Activated naive CD8-positive, alpha-beta T cell (primary cell): Measurements from ENCODE around the gene ATPAF1.
"Not testable (repeated sequence)": the region's sequence is repeated elsewhere in the genome, so short reads cannot be mapped to it uniquely, and the experiment has no call there.

Source experiments
- H3K27ac Mint-ChIP-seq: one replicate; pipeline ENCODE4 v1.8.0; 2021; ENCODE audit warnings: mixed read lengths
- H3K27me3 Mint-ChIP-seq: one replicate; pipeline ENCODE4 v1.8.0; 2021; ENCODE audit warnings: mixed read lengths
- H3K36me3 Mint-ChIP-seq: one replicate; pipeline ENCODE4 v1.8.0; 2021; ENCODE audit warnings: mixed read lengths
- H3K4me1 Mint-ChIP-seq: one replicate; pipeline ENCODE4 v1.8.0; 2021; ENCODE audit warnings: low read depth, mixed read lengths
- H3K4me3 Mint-ChIP-seq: one replicate; pipeline ENCODE4 v1.8.0; 2021; ENCODE audit warnings: mild to moderate bottlenecking, mixed read lengths
- H3K9me3 Mint-ChIP-seq: one replicate; pipeline ENCODE4 v1.8.0; 2021; ENCODE audit warnings: low read depth, mixed read lengths

ATPAF1 gene

GRCh38 chr1:46665983-46666382, 2.2 kb downstream of the ATPAF1 start:
- H3K4me1 Mint-ChIP-seq = peaks cover 18% of the 10 kb centered on the region
- H3K4me3 Mint-ChIP-seq = peak overlapping the region; percentile 90
- no peaks in the 10 kb centered on the region for H3K27me3 Mint-ChIP-seq
- no peak overlapping the region for H3K27ac Mint-ChIP-seq
- H3K36me3 Mint-ChIP-seq = no peaks in the 10 kb centered on the region
- no peaks in the 10 kb centered on the region for H3K9me3 Mint-ChIP-seq

- not testable (repeated sequence) for H3K36me3 Mint-ChIP-seq, H3K27ac Mint-ChIP-seq, H3K9me3 Mint-ChIP-seq, H3K27me3 Mint-ChIP-seq, H3K4me3 Mint-ChIP-seq
- peaks cover 22% of the 10 kb centered on the region for H3K4me1 Mint-ChIP-seq
Observed at GRCh38 chr1:46662919-46663318, 5.2 kb downstream of the ATPAF1 start.

DNA sequence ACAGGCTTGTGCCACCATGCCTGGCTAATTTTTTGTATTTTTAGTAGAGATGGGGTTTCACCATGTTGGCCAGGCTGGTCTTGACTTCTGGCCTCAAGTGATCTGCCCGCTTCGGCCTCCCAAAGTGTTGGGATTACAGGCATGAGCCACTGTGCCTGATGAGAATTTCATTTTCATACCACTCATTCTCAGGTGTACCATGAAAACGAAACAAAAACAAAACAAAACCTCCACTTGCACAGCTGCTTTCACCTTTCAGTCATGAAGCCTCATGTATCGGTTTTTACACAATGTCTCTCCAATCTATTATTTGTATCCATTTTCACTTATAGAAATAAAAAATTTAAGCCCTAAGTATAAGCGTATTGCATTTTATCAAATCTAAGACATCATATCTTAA, 8.0 kb downstream of the ATPAF1 start:
- not testable (repeated sequence) for H3K4me3 Mint-ChIP-seq, H3K27me3 Mint-ChIP-seq, H3K9me3 Mint-ChIP-seq, H3K4me1 Mint-ChIP-seq, H3K27ac Mint-ChIP-seq
- H3K36me3 Mint-ChIP-seq = peaks cover 14% of the 10 kb centered on the region

DNA sequence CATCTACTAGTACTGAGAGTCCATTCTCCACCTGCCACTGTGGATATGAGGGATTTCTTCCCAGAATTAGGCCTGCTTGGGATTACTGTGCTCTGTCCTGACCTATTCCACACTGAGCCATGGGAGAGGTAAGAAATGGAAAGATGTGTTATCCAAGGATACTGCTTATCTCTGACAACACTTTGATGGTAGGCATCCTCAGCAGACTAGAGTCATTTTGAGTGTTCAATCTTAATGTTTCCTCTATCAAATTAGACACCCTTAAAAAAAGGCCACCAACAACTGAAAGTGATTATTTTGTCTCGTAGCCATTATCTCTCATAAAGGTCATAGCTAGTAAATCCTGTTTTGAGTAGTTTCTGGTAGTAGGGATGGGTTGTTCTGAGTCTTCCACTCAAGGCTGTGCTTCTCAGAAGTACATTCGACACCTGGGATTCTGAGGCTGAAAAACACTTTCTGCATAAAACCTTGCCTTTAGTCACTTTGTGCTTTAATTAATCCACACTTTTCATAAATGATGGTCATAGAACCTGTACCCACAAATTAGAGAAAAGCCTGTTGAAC, 8.8 kb downstream of the ATPAF1 start:
- H3K27me3 Mint-ChIP-seq = no peaks in the 10 kb centered on the region
- no peak overlapping the region for H3K4me3 Mint-ChIP-seq
- H3K9me3 Mint-ChIP-seq = peaks cover 6% of the 10 kb centered on the region
- no peak overlapping the region for H3K27ac Mint-ChIP-seq
- H3K36me3 Mint-ChIP-seq = peaks cover 20% of the 10 kb centered on the region
- H3K4me1 Mint-ChIP-seq = peaks cover 8% of the 10 kb centered on the region

GRCh38 chr1:46657775-46658174, 10.4 kb downstream of the ATPAF1 start:
- Mint-ChIP-seq H3K36me3 (peaks cover 25% of the 10 kb centered on the region), H3K9me3 (peaks cover 6% of the 10 kb centered on the region), H3K27ac (no peak overlapping the region), H3K27me3 (no peaks in the 10 kb centered on the region), H3K4me3 (no peak overlapping the region), H3K4me1 (peaks cover 6% of the 10 kb centered on the region)

GRCh38 chr1:46656643-46657042, 11.5 kb downstream of the ATPAF1 start:
- Mint-ChIP-seq H3K36me3 (peaks cover 30% of the 10 kb centered on the region), H3K4me1 (peaks cover 6% of the 10 kb centered on the region), H3K4me3 (no peak overlapping the region), H3K27me3 (no peaks in the 10 kb centered on the region), H3K9me3 (peaks cover 6% of the 10 kb centered on the region), H3K27ac (no peak overlapping the region)

DNA sequence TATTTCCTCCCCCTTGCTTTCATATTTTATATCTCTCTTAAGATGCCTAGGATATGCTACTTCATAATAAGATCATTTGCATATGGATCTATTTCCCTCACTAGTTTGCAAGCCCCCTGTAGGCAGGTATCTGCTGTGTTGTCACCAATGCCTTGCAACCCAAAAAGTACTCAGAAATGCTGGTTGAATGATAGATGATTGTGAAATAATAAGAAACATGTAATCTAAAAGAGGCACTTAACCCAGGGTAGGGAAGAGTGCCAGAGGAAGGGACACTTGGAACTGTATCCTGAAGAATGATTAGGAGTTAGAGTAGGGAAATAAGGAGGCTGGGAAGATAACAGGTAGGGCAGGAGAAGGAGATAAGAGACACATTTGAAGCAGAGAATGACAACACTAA, 12.3 kb downstream of the ATPAF1 start:
- peaks cover 6% of the 10 kb centered on the region for H3K4me1 Mint-ChIP-seq
- no peak overlapping the region for H3K4me3 Mint-ChIP-seq
- H3K27me3 Mint-ChIP-seq = no peaks in the 10 kb centered on the region
- peaks cover 30% of the 10 kb centered on the region for H3K36me3 Mint-ChIP-seq
- H3K9me3 Mint-ChIP-seq = peaks cover 6% of the 10 kb centered on the region
- no peak overlapping the region for H3K27ac Mint-ChIP-seq

- H3K36me3 Mint-ChIP-seq = peaks cover 35% of the 10 kb centered on the region
- H3K4me3 Mint-ChIP-seq, H3K9me3 Mint-ChIP-seq, H3K4me1 Mint-ChIP-seq, H3K27me3 Mint-ChIP-seq, H3K27ac Mint-ChIP-seq: not testable (repeated sequence)
Observed at GRCh38 chr1:46654698-46655097, 13.5 kb downstream of the ATPAF1 start.

DNA sequence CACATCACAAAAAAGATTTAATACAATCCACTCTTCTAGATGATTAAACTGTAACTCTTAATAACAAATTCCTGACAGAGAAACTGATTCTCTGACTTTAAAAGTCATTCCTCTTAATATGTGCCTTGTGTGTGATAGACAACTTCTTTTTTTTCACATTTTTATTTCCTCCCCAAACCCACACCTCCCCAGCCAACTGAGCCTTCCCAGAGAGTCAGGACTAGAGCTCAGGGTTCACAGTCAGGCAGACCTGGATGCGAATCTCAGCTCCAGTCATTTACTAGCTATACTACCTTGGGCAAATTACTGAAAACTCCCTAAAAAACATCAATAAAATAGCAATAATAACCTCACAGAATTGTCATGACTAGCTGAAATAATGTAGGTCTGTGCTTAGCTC, 14.2 kb downstream of the ATPAF1 start:
- H3K27ac Mint-ChIP-seq = no peak overlapping the region
- peaks cover 36% of the 10 kb centered on the region for H3K36me3 Mint-ChIP-seq

DNA sequence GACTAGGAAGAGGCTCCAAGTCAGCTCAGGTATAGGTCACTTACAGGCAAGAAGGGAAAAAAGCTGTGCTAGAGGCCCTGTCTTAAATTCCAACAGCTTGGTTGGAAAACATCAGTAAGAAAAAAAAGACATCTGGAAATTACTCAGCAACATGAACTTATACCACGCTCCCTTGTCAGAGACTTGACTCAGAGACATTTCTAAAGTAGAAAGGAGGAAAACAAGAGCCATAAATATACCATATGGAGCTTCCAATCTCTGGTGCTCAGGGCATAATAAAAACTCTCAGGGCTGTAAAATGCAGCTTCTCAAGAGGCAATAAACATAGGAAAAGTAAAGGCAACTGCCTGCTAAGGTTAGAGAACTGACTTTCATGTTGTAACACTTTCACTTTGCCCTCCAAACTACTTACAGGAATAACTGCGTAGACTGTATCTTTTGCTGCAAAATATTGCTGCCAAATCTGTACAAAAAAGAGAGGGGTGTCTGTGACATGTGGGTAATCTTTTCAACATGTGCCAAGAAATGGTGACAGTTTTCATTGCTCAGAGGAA, 14.7 kb downstream of the ATPAF1 start:
- H3K4me1 Mint-ChIP-seq = peaks cover 3% of the 10 kb centered on the region
- H3K27me3 Mint-ChIP-seq = no peaks in the 10 kb centered on the region
- peaks cover 10% of the 10 kb centered on the region for H3K9me3 Mint-ChIP-seq
- peaks cover 36% of the 10 kb centered on the region for H3K36me3 Mint-ChIP-seq
- no peak overlapping the region for H3K27ac Mint-ChIP-seq
- no peak overlapping the region for H3K4me3 Mint-ChIP-seq

More for the DNA sequence above, 14.2 kb downstream of the ATPAF1 start:
- H3K9me3 Mint-ChIP-seq = peaks cover 10% of the 10 kb centered on the region
- no peak overlapping the region for H3K4me3 Mint-ChIP-seq
- peaks cover 3% of the 10 kb centered on the region for H3K4me1 Mint-ChIP-seq
- no peaks in the 10 kb centered on the region for H3K27me3 Mint-ChIP-seq

DNA sequence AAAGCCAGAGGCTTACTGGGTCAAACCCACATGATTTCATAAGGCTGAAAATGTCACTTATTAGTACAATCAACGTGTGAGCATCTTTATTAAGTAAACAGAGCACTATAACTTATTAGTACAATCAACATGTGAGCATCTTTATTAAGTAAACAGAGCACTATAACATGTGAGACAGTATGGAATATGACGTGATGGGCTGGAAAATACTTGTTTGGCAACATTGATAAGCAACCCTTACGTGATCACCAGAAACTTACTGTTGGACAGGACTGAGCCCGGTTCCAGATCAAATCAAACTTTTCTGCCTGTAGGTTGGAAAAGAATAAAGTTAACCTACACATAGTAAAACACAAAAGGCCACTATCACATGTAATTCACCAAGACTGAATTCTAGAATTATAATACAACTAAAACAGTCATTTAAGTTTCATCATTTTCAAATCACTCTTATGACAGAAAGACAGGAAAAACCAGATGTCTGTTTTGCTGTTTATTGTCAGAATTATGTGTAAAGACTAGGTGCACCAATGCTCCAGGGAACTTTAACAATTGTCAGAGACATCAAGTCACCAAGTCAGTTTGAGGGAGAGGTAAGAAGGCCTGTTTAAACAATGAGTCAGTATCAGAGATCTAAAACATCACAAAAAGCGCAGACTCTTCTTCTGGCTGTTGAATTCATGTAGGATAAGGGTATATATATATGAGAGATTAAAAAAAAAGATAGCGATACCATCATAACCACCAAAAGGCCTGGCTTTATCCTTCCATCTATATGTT, 15.7 kb downstream of the ATPAF1 start:
- no peak overlapping the region for H3K4me3 Mint-ChIP-seq
- H3K27ac Mint-ChIP-seq = no peak overlapping the region
- H3K36me3 Mint-ChIP-seq = peaks cover 35% of the 10 kb centered on the region
- peaks cover 10% of the 10 kb centered on the region for H3K9me3 Mint-ChIP-seq
- peaks cover 3% of the 10 kb centered on the region for H3K4me1 Mint-ChIP-seq
- H3K27me3 Mint-ChIP-seq = no peaks in the 10 kb centered on the region

GRCh38 chr1:46651152-46651551, 17.0 kb downstream of the ATPAF1 start:
- H3K9me3 Mint-ChIP-seq, H3K4me3 Mint-ChIP-seq, H3K27me3 Mint-ChIP-seq, H3K4me1 Mint-ChIP-seq, H3K27ac Mint-ChIP-seq: not testable (repeated sequence)
- peaks cover 45% of the 10 kb centered on the region for H3K36me3 Mint-ChIP-seq

- Mint-ChIP-seq H3K9me3 (peaks cover 10% of the 10 kb centered on the region), H3K27me3 (no peaks in the 10 kb centered on the region), H3K4me1 (no peaks in the 10 kb centered on the region), H3K27ac (no peak overlapping the region), H3K36me3 (peaks cover 39% of the 10 kb centered on the region), H3K4me3 (no peak overlapping the region)
Observed at GRCh38 chr1:46650491-46650890, 17.7 kb downstream of the ATPAF1 start.

DNA sequence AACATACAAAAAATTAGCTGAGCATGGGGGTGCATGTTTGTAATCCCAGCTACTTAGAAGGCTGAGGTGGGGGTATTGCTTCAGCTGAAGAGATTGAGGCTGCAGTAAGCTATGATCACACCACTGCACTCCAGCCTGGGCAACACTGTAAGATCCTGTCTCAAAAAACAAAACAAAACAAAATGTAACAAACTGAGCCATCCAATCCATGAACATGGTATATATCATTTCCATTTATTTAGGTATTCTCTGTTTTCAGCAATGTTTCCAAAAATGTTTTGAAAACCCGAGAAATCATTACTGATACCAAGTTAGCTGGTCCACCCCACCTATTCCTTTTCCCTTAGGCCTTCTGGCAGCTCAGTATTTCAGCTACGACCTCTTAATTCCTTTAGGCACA, 18.4 kb downstream of the ATPAF1 start:
- Mint-ChIP-seq H3K9me3 (peaks cover 6% of the 10 kb centered on the region), H3K36me3 (peaks cover 36% of the 10 kb centered on the region), H3K27ac (no peak overlapping the region), H3K4me3 (no peak overlapping the region), H3K27me3 (no peaks in the 10 kb centered on the region), H3K4me1 (no peaks in the 10 kb centered on the region)

GRCh38 chr1:46647611-46648010, 20.6 kb downstream of the ATPAF1 start:
- Mint-ChIP-seq H3K9me3 (peaks cover 4% of the 10 kb centered on the region), H3K4me1 (no peaks in the 10 kb centered on the region), H3K4me3 (no peak overlapping the region), H3K27me3 (no peaks in the 10 kb centered on the region), H3K36me3 (peaks cover 32% of the 10 kb centered on the region), H3K27ac (no peak overlapping the region)

- Mint-ChIP-seq H3K4me1 (no peaks in the 10 kb centered on the region), H3K36me3 (peaks cover 32% of the 10 kb centered on the region), H3K27ac (no peak overlapping the region), H3K9me3 (peaks cover 4% of the 10 kb centered on the region), H3K4me3 (no peak overlapping the region), H3K27me3 (no peaks in the 10 kb centered on the region)
Observed at GRCh38 chr1:46646844-46647243, 21.3 kb downstream of the ATPAF1 start.
